NOMO-1 treated with DMSO at 0.1 percent for 48 hours (cell line): Measurements from ENCODE around the gene VSTM2L.

Experiments
- DNase-seq: peaks from one replicate; lab custom pipeline; 2025; ENCODE audit not compliant: unreplicated experiment; lab: John Stamatoyannopoulos, UW

VSTM2L gene

DNA sequence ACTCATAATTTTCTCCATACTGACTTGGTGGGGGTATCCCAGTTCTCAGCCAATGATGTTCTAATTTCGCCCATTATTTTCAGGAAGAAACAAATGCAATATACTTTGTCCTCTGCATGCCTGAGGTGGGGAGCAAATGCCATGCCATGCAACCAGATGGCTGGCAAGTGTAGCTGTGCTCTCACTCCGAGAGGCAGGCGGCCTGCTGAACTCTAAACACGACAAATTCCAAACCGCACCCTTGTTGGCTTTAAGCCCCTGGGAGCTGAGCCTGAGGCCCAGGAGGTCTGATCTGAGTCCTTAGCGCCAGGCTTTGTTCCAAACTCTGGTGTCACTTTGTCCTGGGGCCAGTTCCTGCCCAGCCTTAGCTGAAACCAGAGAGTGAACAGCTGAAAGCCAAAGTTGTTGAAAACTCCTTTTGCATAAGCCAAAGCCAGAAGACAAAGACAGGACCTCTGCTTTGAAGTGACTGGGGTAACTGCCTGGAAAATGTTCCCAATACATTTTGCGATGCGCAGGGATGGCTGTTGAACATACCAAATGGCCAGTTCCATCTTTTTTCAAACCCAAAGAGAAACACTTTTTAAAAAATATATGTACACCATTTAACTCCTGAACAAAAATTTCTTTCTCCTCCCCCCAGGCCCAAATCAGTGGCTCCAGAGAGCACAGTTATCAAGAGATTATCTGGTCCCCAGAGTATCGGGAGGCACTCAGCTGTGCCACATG, 84.1 kb downstream of the VSTM2L start:
- no peak for DNase-seq

DNA sequence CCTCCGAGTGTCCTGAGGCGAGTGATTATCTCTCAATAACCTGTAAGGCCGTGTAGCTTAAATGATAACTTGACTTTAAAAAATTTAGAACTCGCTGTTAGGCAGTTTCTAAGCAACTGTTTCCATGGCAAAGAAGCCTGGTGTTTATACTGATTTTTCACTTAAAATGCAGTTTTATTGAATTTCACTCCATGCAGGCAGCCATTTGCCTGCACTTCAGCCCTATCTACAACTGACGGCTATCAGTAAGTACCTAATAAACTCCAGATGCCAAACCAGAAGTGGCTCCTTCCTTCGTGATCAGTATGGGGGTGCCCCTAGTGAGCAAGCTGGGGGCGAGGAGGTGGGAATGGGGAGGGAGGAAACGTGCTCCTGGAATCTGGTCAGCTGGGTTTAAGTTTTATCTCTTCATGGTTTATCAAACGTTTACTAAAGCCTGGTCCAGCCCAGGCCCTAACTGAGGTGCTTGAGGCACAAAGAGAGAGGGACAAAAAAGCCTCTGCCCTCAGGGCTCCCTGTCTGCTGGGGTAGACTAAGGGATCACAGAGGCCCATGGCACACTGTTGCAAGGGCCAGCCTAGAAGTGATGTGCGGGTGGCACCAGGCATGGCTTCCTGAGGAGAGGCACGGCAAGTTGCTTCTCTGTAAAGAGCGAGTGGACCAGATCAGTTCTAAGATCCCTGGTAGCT, 84.8 kb downstream of the VSTM2L start:
- DNase-seq: no peak

DNA sequence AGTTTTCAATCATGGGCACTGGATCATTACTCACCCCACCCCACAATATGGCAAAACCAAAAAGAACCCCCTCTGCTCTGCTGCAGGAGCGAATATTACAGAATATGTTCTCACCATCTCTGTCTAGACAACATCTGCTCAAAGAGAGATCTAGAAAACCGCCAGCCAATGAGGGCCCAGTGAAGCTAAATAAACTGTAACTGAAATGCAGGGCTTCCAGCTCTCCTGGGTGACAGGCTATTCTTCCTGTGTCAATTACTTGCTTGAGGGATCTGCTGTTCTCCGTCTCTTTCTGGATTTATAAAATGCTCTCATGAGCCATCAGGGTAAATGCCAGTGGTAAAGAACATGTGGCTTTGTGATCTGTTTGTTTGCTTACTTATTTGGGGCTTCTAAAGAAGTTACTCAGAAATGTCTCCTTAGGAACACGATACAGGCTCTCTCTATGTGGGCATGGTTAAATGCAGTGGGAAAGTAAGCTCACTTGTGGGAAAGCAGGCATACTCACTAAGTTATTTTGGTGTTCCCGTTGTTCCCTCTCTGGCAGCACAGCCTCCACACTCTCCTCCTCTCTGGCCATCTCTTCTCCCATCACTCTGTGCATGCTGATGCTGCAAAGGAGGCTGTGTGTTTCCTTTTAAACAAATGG, 85.5 kb downstream of the VSTM2L start:
- no peak for DNase-seq

DNA sequence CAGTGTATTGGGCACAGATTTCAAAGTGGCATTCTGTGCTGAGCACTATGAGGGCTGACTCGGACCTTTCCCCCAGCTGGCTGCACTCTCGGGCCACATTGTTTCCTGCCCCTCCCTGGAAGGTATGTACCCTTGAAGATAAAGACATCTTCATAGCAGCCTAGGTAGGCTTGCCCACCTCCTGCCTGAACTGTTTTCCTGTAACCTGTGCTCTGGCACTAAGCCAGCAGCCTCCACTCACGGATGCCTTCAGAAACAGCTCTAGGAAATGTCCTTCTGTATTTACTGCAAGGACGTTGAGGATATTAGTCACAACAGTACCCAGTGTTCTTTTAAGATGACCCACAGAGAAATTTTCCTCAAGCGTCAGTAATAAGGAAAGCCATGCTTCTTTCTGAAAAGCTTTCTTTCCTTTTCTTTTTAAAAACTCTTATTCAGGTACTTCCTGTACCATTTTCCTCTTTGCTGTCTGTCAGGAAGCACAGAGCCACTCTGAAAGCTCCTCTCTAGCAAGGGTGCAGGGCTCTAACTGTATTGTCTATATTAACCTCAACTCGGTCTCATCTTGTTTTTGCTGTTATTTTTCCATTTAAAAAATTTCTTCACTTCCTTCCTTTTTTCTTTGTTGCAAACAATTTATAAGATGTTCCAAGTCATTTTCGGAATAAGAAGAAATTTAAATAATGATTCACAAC, 86.8 kb downstream of the VSTM2L start:
- DNase-seq: peak; percentile 58

DNA sequence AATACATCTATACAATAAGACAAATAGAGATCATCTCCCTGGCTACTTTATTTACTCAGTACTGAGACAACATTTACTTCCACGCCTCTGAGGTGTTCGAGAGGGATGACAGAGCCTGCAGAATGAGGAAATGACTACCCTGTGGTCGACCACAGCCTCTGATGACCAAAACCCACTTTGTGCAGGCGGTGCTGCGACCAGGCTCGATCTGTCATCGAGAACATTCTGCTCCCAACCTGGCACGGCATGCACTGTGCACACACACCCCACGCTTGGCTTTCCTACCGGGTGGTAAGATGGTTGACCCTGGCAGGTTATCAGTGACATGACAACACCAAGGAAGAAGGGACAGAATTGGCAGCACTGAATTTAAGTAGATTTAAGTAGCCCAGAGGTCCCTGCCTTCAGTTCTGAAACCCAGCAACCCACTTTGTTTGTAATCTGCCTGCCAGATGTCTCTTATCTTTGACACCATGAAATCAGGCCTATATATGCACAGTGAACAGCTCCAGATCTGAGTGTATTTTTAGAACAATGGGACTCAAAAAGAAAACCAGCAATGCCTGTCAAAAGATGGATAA, 87.7 kb downstream of the VSTM2L start:
- DNase-seq: peak; percentile 94

DNA sequence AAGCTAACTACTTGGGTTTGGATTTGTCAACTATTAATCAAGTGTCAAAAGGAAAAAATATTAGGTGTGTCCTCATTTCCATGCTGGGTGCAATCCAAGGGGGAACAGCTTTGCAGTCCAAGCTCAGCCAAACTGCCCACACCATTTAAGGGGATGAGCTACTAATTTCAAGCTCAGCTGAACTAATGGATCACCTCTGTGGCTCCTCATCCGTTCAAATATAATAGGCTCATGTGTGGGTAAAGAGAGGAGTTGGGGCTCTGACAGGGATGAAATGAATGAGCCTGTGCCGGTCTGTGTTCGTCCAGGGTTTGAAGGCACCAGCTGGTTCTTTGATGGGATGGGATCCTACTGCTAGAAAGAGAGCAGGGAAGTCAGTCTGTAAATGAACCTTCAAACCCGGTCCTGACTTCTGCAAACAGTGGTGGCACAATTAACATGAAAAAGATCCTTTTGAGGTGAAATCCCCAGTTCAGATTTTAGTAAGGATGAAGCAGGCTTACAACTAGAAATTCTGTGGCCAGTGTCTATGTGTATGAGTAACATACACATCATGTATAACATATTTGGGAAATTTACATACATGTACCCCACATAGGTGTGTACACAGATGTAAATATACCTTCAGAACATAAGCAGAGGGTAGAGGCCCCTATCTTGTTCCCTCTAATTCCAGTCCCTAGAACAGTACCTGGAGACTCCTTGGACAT, 88.4 kb downstream of the VSTM2L start:
- DNase-seq: no peak

DNA sequence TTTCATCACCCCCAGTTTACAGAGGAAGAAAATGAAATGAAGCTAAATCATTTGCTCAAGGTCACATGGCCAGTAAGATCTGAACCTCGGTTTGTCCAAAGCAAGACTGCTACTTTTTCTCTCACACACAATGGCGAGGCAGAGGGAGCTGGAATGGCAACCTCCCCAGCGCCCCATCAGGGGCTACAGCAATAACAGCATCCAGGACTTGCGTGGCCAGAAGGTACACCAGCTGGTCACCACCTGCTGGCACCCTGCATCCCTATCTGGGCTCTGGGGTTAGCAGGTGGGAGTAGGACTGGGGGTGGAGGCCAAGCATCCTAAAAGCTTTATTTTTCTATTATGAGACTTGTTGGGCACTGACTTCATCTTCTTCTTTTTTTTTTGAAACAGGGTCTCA, 89.0 kb downstream of the VSTM2L start:
- DNase-seq: no peak

DNA sequence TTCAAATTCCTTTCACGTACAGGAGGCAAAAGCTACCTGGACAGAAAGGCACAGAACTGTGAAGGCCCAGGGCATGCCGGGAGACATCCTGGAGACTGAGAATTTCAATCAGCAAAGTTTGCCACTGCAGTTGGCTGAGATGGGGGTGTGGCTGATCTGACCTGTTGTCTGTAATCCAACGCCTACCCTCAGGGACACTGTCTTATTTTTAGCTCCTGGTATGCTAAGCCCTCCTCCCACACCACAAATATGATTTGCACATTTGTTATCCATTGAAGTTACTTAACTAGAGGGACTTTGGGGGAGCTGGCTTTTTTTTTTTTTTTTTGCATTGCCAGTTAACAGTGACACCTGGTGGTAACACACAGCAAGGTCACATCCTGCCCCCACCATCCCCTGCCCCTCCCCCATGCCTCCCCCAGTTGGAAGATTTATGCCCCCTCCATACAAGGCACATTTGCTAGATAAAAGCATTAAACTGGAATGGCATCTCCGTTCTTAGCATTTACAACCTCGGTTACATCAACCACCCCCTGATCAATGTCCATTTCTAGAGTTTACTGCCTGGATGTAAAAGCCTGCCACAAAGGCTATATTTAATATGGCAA, 90.0 kb downstream of the VSTM2L start:
- DNase-seq: peak; percentile 72

DNA sequence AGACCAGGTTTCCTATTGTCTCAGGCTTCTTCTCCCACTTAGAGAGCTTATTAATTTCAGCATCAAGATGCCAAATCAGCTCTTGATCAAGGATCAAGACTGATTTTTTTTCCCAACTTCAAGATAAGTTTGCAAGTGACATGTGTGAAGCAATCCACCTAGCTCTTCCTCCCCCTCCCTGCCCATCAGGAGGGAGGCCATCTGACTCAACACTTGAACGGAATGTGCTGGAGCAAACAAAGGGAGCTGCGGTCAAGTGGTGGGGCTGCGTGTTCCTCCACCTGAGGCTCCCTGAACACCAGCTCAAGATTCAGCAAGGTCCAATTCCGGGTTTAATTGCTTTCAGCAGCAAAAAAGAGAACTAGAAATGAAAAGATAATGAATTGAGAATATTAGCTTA, 91.6 kb downstream of the VSTM2L start:
- no peak for DNase-seq
